ENCODE measurements around the gene CSNK1G3.

The CSNK1G3 gene

GRCh38 chr5:123514615-123515355 is 2.8 kb downstream of the CSNK1G3 start:
- DNase-seq (ENCODE audit: low spot score), result no peak

GRCh38 chr5:123515904-123516303 is 3.9 kb downstream of the CSNK1G3 start:
- no peak for DNase-seq (ENCODE audit: low spot score)

GRCh38 chr5:123517476-123517875 is 5.5 kb downstream of the CSNK1G3 start:
- no peak for DNase-seq (ENCODE audit: low spot score)

- DNase-seq (ENCODE audit: low spot score), result no peak
Measured at GRCh38 chr5:123518111-123518510, 6.1 kb downstream of the CSNK1G3 start.

- no peak for DNase-seq (ENCODE audit: low spot score)
Measured at GRCh38 chr5:123520677-123521247, 8.8 kb downstream of the CSNK1G3 start.

- no peak for DNase-seq (ENCODE audit: low spot score)
Measured at GRCh38 chr5:123524146-123524545, 12.2 kb downstream of the CSNK1G3 start.

GRCh38 chr5:123527190-123527589 is 15.2 kb downstream of the CSNK1G3 start:
- no peak for DNase-seq (ENCODE audit: low spot score)

GRCh38 chr5:123528065-123528464 is 16.1 kb downstream of the CSNK1G3 start:
- no peak for DNase-seq (ENCODE audit: low spot score)

GRCh38 chr5:123528878-123529277 is 16.9 kb downstream of the CSNK1G3 start:
- no peak for DNase-seq (ENCODE audit: low spot score)

- peak; percentile 26 for DNase-seq (ENCODE audit: low spot score)
Measured at GRCh38 chr5:123530728-123531127, 18.8 kb downstream of the CSNK1G3 start.

- DNase-seq (ENCODE audit: low spot score), result no peak
Measured at GRCh38 chr5:123535648-123536047, 23.7 kb downstream of the CSNK1G3 start.

GRCh38 chr5:123537256-123537655 is 25.3 kb downstream of the CSNK1G3 start:
- no peak for DNase-seq (ENCODE audit: low spot score)

- DNase-seq (ENCODE audit: low spot score), result no peak
Measured at GRCh38 chr5:123537845-123538244, 25.9 kb downstream of the CSNK1G3 start.

GRCh38 chr5:123538670-123539459 is 26.9 kb downstream of the CSNK1G3 start:
- DNase-seq (ENCODE audit: low spot score), result no peak

GRCh38 chr5:123540534-123540933 is 28.6 kb downstream of the CSNK1G3 start:
- DNase-seq (ENCODE audit: low spot score), result no peak

- DNase-seq (ENCODE audit: low spot score), result no peak
Measured at GRCh38 chr5:123543438-123543837, 31.5 kb downstream of the CSNK1G3 start.

- no peak for DNase-seq (ENCODE audit: low spot score)
Measured at GRCh38 chr5:123545506-123545905, 33.5 kb downstream of the CSNK1G3 start.

- DNase-seq (ENCODE audit: low spot score), result no peak
Measured at GRCh38 chr5:123546657-123547056, 34.7 kb downstream of the CSNK1G3 start.

- DNase-seq (ENCODE audit: low spot score), result no peak
Measured at GRCh38 chr5:123549256-123549904, 37.4 kb downstream of the CSNK1G3 start.

- no peak for DNase-seq (ENCODE audit: low spot score)
Measured at GRCh38 chr5:123554601-123555000, 42.6 kb downstream of the CSNK1G3 start.

- no peak for DNase-seq (ENCODE audit: low spot score)
Measured at GRCh38 chr5:123557907-123558306, 45.9 kb downstream of the CSNK1G3 start.

- DNase-seq (ENCODE audit: low spot score), result no peak
Measured at GRCh38 chr5:123558762-123559433, 46.9 kb downstream of the CSNK1G3 start.
